A549 (cell line): ENCODE results near the gene AKAP6.

Source experiments
- BHLHE40 ChIP-seq: IDR thresholded peaks from 2 replicates; pipeline ENCODE4 v1.6.1; 2012; ENCODE audit warnings: low read depth, low read length, inconsistent platforms
- CTCF ChIP-seq: fragments of >200 bp; sonication (Bioruptor Twin); formaldehyde crosslinking; IDR thresholded peaks from 3 replicates; pipeline ENCODE4 v1.5.1; 2016
- EP300 ChIP-seq, 2 experiments: fragments of >200 bp; sonication (Bioruptor Twin); formaldehyde crosslinking; IDR thresholded peaks; 2 replicates in 1 of 2; 3 replicates in 1 of 2; pipeline ENCODE4 v1.6.1; 2016 to 2017
- GATA3 ChIP-seq: IDR thresholded peaks from 2 replicates; pipeline ENCODE4 v1.6.1; 2012; ENCODE audit warnings: borderline replicate concordance
- KDM5A ChIP-seq: fragments of 200-600 bp; sonication (generic); IDR thresholded peaks from 2 replicates; pipeline ENCODE4 v1.6.1; 2016; ENCODE audit warnings: antibody characterized with exemption, mild to moderate bottlenecking
- RNF2 ChIP-seq: fragments of 200-600 bp; sonication (generic); IDR thresholded peaks from 2 replicates; pipeline ENCODE4 v1.6.1; 2016; ENCODE audit warnings: low read depth, mild to moderate bottlenecking, antibody characterized with exemption, moderate library complexity, borderline replicate concordance

GRCh38 chr14:32681598-32681997 is 352.5 kb downstream of the AKAP6 start:
- TF ChIP-seq CTCF (no peak), GATA3 (no peak), EP300 (IDR thresholded peaks at IDR 0.05) (no peak), RNF2 (no peak), KDM5A (no peak), BHLHE40 (no peak)
